ENCODE results near the gene FANCD2OS.
"Not testable (repeated sequence)": the region's sequence is repeated elsewhere in the genome, so short reads cannot be mapped to it uniquely, and the experiment has no call there.

Gene FANCD2OS

DNA sequence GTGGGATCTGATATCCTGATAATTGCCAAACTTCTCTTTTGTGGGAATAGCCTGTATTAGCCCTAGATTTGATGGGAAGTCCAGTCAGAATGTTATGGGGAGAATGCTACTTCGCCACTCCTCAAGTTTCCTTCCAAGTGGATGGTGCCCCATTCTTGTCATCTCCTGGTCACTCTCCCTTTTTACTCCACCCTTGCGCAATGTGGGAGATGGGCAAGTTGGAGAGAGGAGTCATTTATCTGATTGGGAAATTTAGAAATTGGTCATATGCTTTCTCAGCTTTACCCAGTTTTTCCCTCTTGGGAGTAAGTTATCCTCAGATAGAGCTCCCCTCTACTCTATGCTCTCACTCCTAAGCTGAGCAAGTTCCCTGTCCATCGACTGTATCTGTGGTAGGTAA lies 14.4 kb downstream of the FANCD2OS start:
- DNase-seq (ENCODE audit: low read depth in 3 of 3), result no peak

DNA sequence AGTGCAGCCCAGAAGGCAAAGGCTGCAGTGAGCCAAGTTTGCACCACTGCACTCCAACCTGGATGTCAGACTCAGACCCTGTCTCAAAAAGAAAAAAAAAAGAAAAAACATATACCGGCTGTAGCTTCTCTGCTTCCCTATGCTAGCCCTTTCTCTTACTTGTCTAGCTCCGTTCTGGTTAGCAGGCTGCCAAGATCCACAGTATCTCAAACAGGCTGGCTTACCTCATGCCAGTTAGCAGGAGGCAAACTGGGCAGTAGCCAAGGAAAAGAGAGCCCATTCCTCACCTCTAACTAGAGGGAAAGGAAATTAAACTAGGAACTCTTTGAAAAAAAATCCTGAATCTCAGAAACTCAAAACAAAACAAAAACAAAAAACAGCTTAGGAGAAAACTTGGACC lies 16.7 kb downstream of the FANCD2OS start:
- DNase-seq (ENCODE audit: low read depth in 3 of 3), result not testable (repeated sequence)

DNA sequence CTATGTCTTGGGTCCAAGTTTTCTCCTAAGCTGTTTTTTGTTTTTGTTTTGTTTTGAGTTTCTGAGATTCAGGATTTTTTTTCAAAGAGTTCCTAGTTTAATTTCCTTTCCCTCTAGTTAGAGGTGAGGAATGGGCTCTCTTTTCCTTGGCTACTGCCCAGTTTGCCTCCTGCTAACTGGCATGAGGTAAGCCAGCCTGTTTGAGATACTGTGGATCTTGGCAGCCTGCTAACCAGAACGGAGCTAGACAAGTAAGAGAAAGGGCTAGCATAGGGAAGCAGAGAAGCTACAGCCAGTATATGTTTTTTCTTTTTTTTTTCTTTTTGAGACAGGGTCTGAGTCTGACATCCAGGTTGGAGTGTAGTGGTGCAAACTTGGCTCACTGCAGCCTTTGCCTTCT lies 17.3 kb downstream of the FANCD2OS start:
- not testable (repeated sequence) for DNase-seq (ENCODE audit: low read depth in 3 of 3)

DNA sequence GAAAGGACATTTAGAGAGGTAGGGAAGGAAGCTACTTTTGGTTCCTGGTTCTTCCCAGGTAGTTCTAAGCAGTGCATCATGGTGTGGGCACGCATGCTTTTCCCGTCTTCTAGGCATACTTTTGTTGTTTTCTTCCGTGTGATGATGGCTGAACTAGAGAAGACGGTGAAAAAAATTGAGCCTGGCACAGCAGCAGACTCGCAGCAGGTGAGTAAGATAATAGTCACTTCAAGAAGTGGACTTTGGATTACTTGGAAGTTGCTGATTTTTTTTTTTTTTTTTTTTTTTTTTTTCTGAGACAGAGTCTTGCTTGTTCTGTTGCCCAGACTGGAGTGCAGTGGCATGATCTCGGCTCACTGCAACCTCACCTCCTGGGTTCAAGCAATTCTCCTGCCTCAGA lies 17.9 kb downstream of the FANCD2OS start:
- DNase-seq (ENCODE audit: low read depth in 3 of 3), result no peak

GRCh38 chr3:10088256-10088655 lies 19.8 kb downstream of the FANCD2OS start:
- DNase-seq (ENCODE audit: low read depth in 3 of 3), result no peak

DNA sequence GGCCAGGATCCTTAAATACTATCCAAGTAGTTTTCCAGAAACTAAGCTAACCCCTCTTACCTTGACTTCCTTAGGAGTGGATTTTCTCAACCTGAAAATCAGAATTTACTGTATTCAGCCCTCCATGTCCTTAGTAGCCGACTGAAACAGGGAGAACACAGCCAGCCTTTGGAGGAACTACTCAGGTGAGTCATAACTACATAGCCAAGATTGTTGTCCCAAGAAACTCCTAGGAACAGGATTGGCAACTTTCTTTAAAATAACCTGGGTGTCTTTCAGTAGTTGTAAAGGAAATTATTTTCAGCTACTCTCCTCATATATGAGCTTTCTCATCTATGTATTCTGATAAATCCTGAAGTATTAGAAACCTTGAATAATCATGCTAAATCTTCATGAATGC lies 22.3 kb downstream of the FANCD2OS start:
- no peak for DNase-seq (ENCODE audit: low read depth in 3 of 3)

GRCh38 chr3:10081871-10082270 lies 26.2 kb downstream of the FANCD2OS start:
- no peak for DNase-seq (ENCODE audit: low read depth in 3 of 3)

DNA sequence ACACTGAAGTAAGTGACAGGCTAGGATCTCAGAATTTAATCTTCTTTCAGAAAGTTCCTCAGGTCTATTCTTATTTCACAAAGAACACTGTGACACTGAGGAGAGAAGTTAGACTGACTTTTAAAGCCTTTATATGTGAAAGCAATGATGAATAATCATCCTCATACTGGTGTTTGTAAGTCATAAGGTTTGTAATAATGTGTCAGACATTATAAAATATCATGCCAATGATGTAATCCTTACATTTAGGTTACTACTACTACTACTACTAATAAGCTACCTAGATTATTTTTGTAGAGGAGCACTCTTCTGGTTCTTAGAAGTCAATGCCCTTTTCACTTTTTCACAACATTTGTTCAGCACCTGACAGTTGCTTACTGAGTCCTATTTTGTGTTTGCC lies 33.4 kb downstream of the FANCD2OS start:
- no peak for DNase-seq (ENCODE audit: low read depth in 3 of 3)

DNA sequence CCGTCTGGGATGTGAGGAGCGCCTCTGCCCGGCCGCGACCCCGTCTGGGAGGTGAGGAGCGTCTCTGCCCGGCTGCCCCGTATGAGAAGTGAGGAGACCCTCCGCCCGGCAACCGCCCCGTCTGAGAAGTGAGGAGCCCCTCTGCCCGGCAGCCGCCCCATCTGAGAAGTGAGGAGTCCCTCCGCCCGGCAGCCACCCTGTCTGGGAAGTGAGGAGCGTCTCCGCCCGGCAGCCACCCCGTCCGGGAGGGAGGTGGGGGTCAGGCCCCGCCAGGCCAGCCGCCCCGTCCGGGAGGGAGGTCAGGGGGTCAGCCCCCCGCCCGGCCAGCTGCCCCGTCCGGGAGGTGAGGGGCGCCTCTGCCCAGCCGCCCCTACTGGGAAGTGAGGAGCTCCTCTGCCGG lies 38.0 kb downstream of the FANCD2OS start:
- DNase-seq (ENCODE audit: low read depth in 3 of 3), result not testable (repeated sequence)

GRCh38 chr3:10055097-10055496 lies 53.0 kb downstream of the FANCD2OS start:
- no peak for DNase-seq (ENCODE audit: low read depth in 3 of 3)
